Prostate gland (tissue), 2 donors: ENCODE measurements around the gene BAIAP2. TPM values are rescaled to one million over a fixed set of nuclear protein-coding genes. Genes with fewer than 3 reads are reported as not detected.

Experiments
- DNase-seq: peaks from one replicate; pipeline ENCODE4 v3.0.0-alpha.2; 2019; ENCODE audit warnings: low spot score
- H3K27ac ChIP-seq, 2 donors: fragments of 200-600 bp; sonication (generic); 2 replicates each; pipeline ENCODE4 v1.5.1; 2017 to 2019
- H3K27me3 ChIP-seq: fragments of 200-600 bp; sonication (generic); replicated peaks from 2 replicates; pipeline ENCODE4 v1.5.1; 2019; ENCODE audit not compliant: insufficient read depth
- H3K36me3 ChIP-seq, 2 donors: fragments of 200-600 bp; sonication (generic); 1 replicate in 1 of 2; 2 replicates in 1 of 2; pipeline versions ENCODE4 v1.5.1 to v1.8.1; 2017 to 2019
- H3K4me1 ChIP-seq: fragments of 200-600 bp; sonication (generic); replicated peaks from 2 replicates; pipeline ENCODE4 v1.5.1; 2019
- H3K4me3 ChIP-seq, 2 donors: fragments of 200-600 bp; sonication (generic); 2 replicates each; pipeline ENCODE4 v1.5.1; 2017 to 2019
- H3K9me3 ChIP-seq: fragments of 200-600 bp; sonication (generic); 2 replicates; pipeline ENCODE4 v1.5.1; 2017
- POLR2A ChIP-seq: fragments of 450-650 bp; IDR thresholded peaks from one replicate; pipeline ENCODE4 v1.6.1; 2016; ENCODE audit warnings: antibody characterized with exemption, mild to moderate bottlenecking
- POLR2AphosphoS5 ChIP-seq: sonication (generic); formaldehyde crosslinking; IDR thresholded peaks from one replicate; pipeline ENCODE4 v1.6.1; 2017; ENCODE audit warnings: antibody characterized with exemption
- WGBS: methylation state at CpG from one replicate; pipeline ENCODE4 v1.1.5; 2018; 5-methylcytosine and 5-hydroxymethylcytosine counted together
- intact Hi-C: fragments of 100-400 bp; cut with DNase I; formaldehyde crosslinking; loops from one replicate; pipeline ENCODE4 v1.14.2; 2022
- total RNA-seq, 2 donors: library from RNA; depleted of rRNA; stranded (reverse); fragments of >200 nt; gene quantifications; one replicate each; pipeline ENCODE4 v1.1.0, GENCODE V29; 2016
- TF ChIP-seq, protein P1 (sequence below), 4 experiments: fragments of 200-600 bp in 2 of 4; fragments of 450-650 bp in 2 of 4; sonication (generic) in 2 of 4; IDR thresholded peaks; 1 replicate in 3 of 4; 2 replicates in 1 of 4; pipeline ENCODE4 v1.5.1; 2016 to 2019; ENCODE audit warnings: antibody characterized with exemption in 4 of 4, mild to moderate bottlenecking in 2 of 4, moderate library complexity in 2 of 4

BAIAP2 gene
- total RNA-seq, 2 donors from 2014 or later, result 125 to 148 TPM

GRCh38 chr17:81008140-81008539 lies 26.8 kb upstream of the BAIAP2 start:
- Histone ChIP-seq H3K9me3 (no peaks in the 10 kb centered on the region), H3K27me3 (peaks cover 2% of the 10 kb centered on the region), H3K27ac (no peak overlapping the region), H3K4me1 (no peaks in the 10 kb centered on the region), H3K36me3 (no peaks in the 10 kb centered on the region), H3K4me3 (no peak overlapping the region)
- WGBS, result 74% methylated on average over 11 of the region's 11 CpGs
- intact Hi-C loops, result no loop called here
- TF ChIP-seq, protein P1, sequence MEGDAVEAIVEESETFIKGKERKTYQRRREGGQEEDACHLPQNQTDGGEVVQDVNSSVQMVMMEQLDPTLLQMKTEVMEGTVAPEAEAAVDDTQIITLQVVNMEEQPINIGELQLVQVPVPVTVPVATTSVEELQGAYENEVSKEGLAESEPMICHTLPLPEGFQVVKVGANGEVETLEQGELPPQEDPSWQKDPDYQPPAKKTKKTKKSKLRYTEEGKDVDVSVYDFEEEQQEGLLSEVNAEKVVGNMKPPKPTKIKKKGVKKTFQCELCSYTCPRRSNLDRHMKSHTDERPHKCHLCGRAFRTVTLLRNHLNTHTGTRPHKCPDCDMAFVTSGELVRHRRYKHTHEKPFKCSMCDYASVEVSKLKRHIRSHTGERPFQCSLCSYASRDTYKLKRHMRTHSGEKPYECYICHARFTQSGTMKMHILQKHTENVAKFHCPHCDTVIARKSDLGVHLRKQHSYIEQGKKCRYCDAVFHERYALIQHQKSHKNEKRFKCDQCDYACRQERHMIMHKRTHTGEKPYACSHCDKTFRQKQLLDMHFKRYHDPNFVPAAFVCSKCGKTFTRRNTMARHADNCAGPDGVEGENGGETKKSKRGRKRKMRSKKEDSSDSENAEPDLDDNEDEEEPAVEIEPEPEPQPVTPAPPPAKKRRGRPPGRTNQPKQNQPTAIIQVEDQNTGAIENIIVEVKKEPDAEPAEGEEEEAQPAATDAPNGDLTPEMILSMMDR (IDR thresholded peaks at IDR 0.05), result no peak
- TF ChIP-seq POLR2A (no peak), POLR2AphosphoS5 (no peak)
- DNase-seq, result no peak

DNA sequence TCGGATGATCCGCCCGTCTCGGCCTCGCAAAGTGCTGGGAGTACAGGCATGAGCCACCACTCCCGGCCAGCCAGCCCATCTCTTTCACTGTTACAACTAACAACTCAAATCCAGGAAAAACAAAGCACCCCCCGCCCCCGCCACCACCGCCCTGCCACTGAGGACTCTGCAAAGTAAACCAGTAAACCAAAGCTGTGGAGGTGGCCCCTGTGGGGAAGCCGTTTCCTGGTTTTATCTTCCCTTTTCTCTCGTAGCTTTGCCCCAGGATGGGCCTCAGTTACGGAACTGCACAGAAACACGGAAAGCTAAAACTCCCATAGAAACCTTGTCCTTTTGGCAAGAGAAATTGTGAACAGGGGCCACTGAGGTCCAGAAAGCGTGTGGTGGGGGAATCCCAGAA lies 25.8 kb upstream of the BAIAP2 start:
- TF ChIP-seq, protein P1 (IDR thresholded peaks at IDR 0.05), result no peak
- no peak for TF ChIP-seq POLR2AphosphoS5
- no peak for TF ChIP-seq POLR2A
- H3K9me3 ChIP-seq, result no peaks in the 10 kb centered on the region
- 83% methylated on average over 14 of the region's 14 CpGs for WGBS

GRCh38 chr17:81010935-81011334 lies 24.0 kb upstream of the BAIAP2 start:
- WGBS, result 95% methylated on average over 2 of the region's 2 CpGs
- DNase-seq, result no peak
- Histone ChIP-seq H3K27me3 (no peaks in the 10 kb centered on the region), H3K36me3 (no peaks in the 10 kb centered on the region), H3K27ac (no peak overlapping the region), H3K4me1 (no peaks in the 10 kb centered on the region), H3K9me3 (no peaks in the 10 kb centered on the region), H3K4me3 (no peak overlapping the region)
- intact Hi-C loops, result no loop called here
- no peak for TF ChIP-seq POLR2A
- TF ChIP-seq, protein P1 (IDR thresholded peaks at IDR 0.05), result no peak
- no peak for TF ChIP-seq POLR2AphosphoS5

More for the DNA sequence above, 25.8 kb upstream of the BAIAP2 start:
- no peaks in the 10 kb centered on the region for H3K4me1 ChIP-seq
- no peak overlapping the region for H3K27ac ChIP-seq
- no peaks in the 10 kb centered on the region for H3K27me3 ChIP-seq
- no peak overlapping the region for H3K4me3 ChIP-seq
- intact Hi-C loops, result no loop called here
- no peaks in the 10 kb centered on the region for H3K36me3 ChIP-seq
- DNase-seq, result no peak

DNA sequence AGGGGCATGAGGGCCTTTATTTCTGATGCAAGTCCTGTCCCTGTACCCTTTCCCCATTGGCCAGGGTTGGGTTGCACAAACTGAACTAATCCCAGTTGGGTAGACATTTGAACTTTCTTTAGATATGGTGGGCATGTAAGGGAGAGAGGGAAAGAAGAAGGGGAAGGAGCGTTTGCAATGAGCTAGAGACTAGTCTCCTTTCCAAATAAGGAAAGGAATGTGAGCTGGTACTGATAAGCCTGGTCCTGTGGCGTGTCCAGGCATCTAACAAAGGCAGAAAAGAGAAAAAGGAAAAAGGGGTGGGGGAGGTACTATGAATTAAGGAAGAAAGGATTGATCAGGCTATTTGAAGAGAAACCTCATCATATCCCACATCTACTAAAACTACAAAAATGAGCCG lies 23.0 kb upstream of the BAIAP2 start:
- no peak overlapping the region for H3K4me3 ChIP-seq
- H3K4me1 ChIP-seq, result no peaks in the 10 kb centered on the region
- TF ChIP-seq POLR2AphosphoS5 (no peak), POLR2A (no peak)
- TF ChIP-seq, protein P1 (IDR thresholded peaks at IDR 0.05), result no peak
- H3K27ac ChIP-seq, result no peak overlapping the region
- 55% methylated on average over 3 of the region's 3 CpGs for WGBS
- intact Hi-C loops, result no loop called here
- DNase-seq, result no peak
- no peaks in the 10 kb centered on the region for H3K9me3 ChIP-seq
- H3K27me3 ChIP-seq, result no peaks in the 10 kb centered on the region
- H3K36me3 ChIP-seq, result no peaks in the 10 kb centered on the region

- H3K4me1 ChIP-seq, result no peaks in the 10 kb centered on the region
- no peaks in the 10 kb centered on the region for H3K36me3 ChIP-seq
- no peaks in the 10 kb centered on the region for H3K27me3 ChIP-seq
- no peaks in the 10 kb centered on the region for H3K9me3 ChIP-seq
- TF ChIP-seq POLR2AphosphoS5, result no peak
- no peak for TF ChIP-seq POLR2A
- TF ChIP-seq, protein P1 (IDR thresholded peaks at IDR 0.05), result no peak
- H3K27ac ChIP-seq, result no peak overlapping the region
- 89% methylated on average over 13 of the region's 13 CpGs for WGBS
- H3K4me3 ChIP-seq, result no peak overlapping the region
- no peak for DNase-seq
- intact Hi-C loops, result no loop called here
Observed at GRCh38 chr17:81012574-81013447, 22.1 kb upstream of the BAIAP2 start.
